ENCODE results near the gene MRPS2.
"Not testable (repeated sequence)": the region's sequence is repeated elsewhere in the genome, so short reads cannot be mapped to it uniquely, and the experiment has no call there.

The MRPS2 gene

DNA sequence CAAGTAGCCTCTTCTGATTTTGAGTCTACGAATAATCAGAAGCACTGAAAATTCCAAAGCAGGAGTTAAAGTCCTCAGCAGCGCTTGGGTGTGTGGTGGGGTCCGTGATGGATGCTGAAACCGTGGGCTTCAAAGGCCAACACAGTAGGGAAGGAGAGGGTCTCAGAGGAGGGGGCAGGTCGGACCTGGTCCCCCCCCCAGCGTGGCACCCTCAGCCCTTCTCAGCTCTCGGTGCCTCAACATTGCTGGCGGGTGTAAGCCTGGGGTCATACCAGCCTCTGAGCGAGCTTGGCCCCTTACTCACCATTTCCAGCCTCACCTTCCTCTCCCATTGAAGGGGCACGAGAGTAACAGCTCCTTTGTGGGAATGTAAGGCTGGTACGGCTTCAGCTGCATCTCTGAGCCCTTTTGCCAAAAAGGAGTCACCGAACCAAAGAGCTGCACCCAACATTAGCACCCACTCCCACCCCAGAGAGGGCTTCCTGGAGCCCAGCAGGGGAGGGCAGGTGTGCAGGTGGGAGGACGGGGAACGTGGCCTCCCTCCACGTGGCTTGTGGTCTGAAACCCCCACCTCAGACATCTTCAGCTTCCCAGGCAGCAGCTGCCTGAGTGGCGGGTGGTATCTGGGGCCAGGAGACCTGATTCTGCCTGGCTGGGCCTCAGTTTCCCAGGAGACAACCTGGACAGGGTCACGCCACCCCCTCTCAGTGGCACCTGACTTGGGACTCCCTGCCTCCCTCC, 14.0 kb downstream of the MRPS2 start:
- DNase-seq (ENCODE audit: low read depth, low spot score) = no peak

DNA sequence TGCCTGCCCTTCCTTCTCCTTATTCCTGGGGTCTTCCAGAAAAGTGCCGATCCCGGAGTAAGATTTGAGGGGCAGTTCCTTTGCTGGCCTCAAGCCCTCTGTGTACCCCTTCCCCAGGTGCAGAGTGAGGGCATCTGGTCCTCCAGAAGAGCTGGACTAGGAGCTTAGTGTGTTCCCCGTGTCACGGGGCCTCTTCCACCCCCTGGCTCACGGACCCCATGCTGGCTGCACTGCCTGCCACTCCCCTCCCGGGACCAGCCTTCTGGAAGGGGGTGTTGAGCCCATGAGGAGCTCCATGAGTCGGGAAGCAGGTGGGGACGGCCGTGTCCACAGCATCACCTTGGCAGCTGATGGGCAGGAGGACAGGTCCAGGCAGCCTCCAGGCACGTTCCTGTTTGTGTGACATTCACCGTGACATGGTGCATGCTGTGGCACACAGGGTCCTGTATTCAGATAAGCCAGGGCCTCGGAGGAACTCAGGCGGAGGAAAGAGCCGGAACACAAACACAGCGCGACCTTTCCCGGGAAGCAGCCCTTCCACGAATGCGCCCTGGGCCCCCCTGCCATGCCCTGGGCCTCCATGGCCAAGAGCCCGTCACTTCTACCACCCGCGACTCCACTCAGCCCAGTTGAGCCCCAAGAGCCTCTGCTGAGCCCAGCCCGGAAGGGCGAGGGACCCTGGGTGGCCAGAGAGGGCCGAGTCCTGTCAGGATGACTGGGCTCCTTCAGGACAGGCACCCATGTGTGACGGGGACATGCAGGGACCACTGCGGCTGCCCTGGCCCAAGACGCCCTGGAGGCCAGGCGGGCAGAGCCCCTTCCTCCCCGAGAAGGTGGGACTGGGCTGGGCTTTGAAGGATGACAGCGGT, 14.8 kb downstream of the MRPS2 start:
- DNase-seq (ENCODE audit: low read depth, low spot score) = no peak

DNA sequence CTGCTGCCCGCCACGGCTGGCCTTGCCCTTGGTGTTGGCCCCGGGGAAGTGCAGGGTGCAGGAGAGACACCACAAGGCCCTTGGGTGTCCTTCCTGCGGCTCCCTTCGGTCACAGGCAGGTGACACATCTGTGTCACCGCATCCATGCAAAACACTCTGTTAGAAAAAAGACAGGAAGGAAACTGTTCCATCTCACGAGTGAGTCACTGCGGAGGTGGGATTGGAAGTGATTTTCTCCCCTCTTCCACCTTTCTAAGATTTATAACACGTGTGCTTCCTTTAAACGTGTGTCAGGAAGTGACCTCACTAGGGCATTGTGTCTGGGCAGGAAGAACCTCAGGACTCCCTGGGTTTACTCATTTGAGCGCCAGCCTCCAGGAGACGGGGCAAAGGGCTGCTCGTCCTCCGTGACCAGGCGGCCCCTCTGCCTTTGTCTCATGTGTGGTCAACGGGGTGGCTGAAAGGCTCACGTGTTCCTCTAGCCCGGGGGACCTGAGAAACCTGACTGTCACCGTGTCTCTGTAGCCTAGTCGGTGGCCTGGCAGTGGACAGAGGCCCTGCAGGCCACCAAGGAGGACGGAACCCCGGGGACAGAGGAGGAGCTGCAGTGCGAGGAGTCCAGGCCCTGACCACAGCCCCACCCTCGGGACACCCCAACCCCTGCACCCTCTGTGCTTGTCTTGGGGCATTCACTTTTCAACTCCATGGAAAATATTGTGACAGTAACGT, 15.8 kb downstream of the MRPS2 start:
- DNase-seq (ENCODE audit: low read depth, low spot score) = no peak

DNA sequence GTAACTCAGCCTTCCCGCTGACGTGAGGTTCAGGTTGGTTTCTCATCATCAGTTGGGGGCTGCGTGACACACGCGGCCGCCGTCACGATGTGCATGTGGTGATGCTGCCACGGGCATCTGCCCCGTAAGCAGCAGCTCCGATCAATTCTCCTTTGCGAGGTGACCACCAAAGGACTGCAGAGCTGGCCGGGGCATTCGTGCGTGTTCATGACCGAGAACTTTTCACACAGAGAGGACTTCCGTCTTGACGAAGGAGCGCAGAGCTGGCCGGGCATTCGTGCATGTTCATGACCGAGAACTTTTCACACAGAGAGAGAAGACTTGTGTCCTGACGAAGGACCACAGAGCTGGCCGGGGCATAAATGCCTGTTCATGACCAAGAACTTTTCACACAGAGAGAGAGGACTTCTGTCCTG, 16.9 kb downstream of the MRPS2 start:
- DNase-seq (ENCODE audit: low read depth, low spot score) = no peak

DNA sequence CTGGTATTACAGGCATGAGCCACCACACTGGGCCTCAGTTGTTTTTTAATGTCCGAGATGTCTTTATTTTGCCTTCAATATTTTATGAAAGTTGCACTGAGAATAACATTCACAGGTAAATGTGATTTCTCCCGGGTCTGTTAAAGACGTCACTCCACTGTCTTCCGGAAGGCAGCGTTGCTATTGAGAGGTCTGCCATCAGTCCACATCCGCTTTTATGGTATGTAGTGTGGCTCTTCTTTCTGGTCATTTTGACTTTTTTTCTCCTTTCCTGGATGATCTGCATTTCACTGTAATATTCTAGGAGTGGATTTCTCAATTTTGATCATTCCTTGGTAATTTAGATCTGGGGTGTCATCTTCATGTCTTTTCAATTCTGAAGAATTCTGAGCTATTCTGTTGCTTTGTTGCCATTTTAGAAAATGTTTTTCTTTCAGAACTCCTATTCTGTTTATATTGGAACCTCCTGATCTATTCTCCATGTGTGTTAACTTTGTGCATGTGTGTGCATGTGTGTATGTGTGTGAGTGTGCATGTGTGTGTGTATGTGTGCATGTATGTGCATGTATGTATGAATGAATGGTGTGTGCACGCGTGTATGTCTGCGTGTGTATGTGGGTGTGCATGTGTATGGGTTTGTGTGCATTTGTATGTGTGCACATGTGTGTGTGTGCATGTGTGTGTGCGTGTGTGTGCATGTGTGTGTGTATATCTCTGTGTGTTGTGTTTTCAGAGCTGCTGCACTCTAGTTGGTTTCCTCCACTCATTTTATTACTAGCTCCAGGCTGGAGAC, 18.9 kb downstream of the MRPS2 start:
- DNase-seq (ENCODE audit: low read depth, low spot score) = no peak

GRCh38 chr9:135520916-135521607, 20.6 kb downstream of the MRPS2 start, which contains the start of gene LCN1:
Gene LCN1, plus strand, starts transcription at chr9:135521440. Its CDS starts 58 bp downstream, at chr9:135521498.
- DNase-seq (ENCODE audit: low read depth, low spot score) = no peak

DNA sequence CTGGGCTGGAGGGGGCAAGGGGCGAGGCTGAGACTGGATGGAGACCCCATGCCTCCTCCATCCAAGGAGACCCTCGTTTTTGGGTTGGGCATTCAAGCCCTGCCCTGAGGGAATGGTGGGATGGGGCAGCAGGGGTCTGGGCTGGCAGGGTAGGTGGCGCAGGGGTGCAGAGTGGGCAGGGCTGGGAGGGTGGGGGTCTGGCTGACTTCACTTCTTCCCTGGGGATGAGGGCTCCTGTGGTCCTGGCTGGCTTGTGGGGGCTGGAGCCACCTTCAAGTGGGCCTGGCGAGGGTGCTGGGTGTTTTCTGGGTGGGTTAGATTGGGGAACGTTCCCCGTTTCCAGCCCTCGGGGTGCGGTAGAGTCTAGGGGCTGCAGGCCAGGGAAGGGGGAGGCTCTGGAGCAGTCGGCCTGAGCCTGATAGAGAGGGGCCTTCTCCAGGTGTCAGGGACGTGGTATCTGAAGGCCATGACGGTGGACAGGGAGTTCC, 21.2 kb downstream of the MRPS2 start:
- no peak for DNase-seq (ENCODE audit: low read depth, low spot score)

DNA sequence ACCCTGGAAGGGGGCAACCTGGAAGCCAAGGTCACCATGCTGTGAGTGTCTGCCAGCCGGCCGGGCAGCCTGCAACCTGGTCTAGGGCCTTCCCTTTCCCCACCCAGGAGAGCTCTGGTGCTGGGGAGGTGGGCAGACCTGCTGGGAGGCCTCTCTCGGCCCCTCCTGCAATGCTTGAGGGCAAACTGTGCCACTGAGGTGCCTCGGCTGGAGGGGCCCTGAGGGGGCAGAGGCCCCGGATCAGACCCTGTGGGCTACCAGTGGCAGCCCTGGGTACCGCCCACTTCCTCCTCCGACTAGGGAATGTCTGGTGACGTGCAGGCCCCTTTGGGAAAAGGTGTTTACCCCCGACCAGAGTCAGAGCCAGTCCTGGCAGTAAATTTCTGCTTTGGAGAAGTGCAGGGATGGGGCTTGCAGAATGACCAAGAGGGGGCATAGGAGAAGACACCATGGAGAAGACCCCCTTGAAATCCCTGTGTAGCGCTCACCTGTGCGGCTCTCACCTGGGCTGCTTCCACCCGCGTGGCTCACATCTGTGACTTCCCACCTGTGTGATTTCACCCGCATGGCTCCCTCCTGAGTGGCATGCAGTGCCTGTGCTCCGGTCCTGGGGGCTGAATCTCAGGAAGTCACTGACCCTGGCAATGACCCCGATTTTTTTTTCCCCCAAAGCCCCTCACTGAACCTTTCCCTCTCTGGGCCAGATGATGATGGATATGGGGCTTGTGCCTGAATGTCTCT, 21.8 kb downstream of the MRPS2 start:
- no peak for DNase-seq (ENCODE audit: low read depth, low spot score)

GRCh38 chr9:135522931-135523330, 22.4 kb downstream of the MRPS2 start:
- no peak for DNase-seq (ENCODE audit: low read depth, low spot score)

DNA sequence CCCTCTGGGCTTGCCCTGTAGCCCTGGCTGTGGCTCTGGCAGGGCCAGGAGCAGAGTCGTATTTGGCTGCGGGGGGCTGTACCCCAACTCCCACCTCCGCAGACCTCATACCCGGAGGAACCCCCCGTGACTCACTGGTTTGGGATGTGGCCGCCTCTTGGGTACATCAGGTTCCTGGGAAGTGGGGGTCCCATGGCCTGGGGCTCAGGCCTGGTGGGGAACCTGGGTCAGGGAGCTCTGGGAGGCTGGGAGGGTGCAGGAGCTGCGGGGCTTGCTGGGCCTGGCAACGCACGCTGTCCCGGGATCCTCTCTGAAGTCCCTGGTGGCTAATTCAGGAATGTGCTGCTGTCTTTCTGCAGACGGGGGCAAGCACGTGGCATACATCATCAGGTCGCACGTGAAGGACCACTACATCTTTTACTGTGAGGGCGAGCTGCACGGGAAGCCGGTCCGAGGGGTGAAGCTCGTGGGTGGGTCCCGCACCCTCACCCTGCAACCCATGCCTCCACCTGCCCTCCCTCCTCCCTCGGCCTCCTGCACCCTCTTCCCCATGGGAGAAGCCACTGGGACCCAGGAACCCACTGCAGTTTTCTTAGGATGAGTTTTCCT, 23.1 kb downstream of the MRPS2 start:
- no peak for DNase-seq (ENCODE audit: low read depth, low spot score)

- no peak for DNase-seq (ENCODE audit: low read depth, low spot score)
These were observed 23.8 kb downstream of the MRPS2 start for GRCh38 chr9:135524130-135524861.

DNA sequence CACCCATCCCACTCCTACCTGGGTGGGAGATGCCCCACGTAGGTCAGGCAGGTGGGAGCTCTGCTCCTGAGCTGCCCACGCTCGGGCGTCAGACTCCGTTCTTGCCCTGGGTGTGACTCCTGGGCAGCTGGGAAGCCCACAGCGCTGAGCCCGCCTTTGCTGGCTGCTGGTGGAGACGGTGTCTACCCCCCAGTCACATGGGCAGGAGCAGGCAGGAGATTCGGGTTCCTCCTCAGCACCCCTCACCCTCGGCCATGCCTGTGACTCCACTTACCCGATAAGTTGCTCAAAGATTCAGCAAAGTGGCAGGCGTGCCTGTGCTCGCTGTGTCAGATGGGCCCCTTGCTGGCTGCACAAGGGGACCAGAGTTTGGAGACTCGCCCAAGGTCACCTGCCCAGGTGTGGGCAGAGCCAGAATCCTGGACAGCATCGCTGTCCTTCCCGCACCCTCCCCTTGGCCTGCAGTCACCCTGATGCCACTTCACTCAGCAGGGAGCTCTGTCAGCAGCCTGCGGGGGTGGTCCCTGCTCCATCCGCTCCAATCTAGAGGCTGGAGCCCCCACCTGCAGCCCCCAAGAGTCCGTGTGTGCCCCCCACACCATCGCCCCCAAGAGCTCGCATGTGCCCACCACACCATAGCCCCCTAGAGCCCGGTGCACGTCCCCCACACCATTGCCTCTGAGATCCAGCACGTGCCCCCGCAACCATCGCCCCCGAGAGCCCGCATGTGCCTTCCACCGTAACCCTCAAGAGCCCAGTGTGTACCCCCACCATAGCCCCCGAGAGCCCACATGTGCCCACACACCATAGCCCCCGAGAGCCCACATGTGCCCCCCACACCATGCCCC, 25.0 kb downstream of the MRPS2 start:
- DNase-seq (ENCODE audit: low read depth, low spot score) = no peak

- DNase-seq (ENCODE audit: low read depth, low spot score) = no peak
These were observed 25.7 kb downstream of the MRPS2 start for GRCh38 chr9:135526089-135526729.

GRCh38 chr9:135526730-135527571, 26.5 kb downstream of the MRPS2 start:
- DNase-seq (ENCODE audit: low read depth, low spot score) = no peak

- not testable (repeated sequence) for DNase-seq (ENCODE audit: low read depth, low spot score)
These were observed 28.5 kb downstream of the MRPS2 start for GRCh38 chr9:135528842-135529435.

DNA sequence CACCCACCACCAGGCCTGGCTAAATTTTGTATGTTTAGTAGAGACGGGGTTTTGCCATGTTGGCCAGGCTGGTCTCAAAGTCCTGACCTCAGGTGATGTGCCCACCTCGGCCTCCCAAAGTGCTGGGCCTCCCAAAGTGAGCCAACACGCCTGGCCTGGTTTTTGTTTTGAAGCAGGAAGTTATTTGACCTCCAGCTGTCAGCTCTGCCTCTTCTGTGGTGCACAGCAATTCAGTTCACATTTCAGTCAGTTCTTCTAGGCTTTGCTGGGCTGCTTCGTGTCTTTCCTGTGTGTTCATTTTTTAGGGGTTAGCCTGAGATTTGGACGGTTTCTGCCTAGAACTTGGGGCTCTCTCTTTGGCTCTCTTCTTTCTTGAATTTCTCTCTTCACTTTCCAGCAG, 29.7 kb downstream of the MRPS2 start:
- no peak for DNase-seq (ENCODE audit: low read depth, low spot score)

All from activated naive CD8-positive, alpha-beta T cell treated with anti-CD3 and anti-CD28 coated beads, Interleukin-2, amount 50 U/mL, for 16 hours (primary cell).